GM12892 (cell line): ENCODE results near the gene HIVEP2.

Experiments used
- POLR2A ChIP-seq: IDR thresholded peaks from 2 replicates; pipeline ENCODE4 v1.6.1; 2011; ENCODE audit warnings: low read depth, low read length, control low read depth
- POLR2AphosphoS5 ChIP-seq: IDR thresholded peaks from 2 replicates; pipeline ENCODE4 v1.6.1; 2011; ENCODE audit warnings: low read depth, low read length, control low read depth
- TAF1 ChIP-seq: IDR thresholded peaks from 2 replicates; pipeline ENCODE4 v1.6.1; 2011; ENCODE audit warnings: low read depth, mild to moderate bottlenecking, control low read depth, low read length, borderline replicate concordance

DNA sequence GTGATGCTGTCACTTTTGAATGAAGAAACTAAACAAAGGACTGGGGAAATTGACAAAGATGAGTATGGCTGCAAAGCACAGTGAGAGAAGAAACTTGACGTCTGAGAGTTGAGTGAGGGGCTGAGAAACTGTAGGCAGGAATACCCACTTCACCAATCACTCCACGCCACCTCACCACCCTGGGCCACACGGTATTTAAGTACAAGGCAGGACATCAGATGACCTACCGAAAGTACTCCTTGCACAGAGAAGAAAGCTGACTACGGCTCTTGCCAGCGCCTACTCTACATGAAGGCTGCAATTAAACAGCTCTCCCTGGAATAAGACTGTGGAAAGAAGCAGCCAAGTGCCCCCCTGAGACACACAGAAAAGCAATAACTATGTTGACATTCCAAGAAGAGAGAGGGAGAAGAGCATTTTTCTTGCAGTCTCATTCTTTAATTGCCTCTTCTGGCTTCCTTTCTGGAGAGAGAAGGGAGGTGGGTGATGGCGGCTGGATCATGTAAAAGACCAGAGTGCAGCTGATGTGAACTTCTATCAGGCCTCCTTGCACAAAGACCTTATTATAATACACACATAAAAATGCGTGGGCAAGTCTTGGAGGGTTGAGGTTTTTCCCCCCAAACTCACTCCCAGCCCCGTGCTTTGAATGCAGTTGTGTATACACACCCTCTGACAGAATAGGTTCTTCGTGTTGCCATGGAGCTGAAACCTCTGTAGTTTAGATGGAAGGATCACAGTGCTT, 44.6 kb downstream of the HIVEP2 start:
- TF ChIP-seq POLR2A (no peak), POLR2AphosphoS5 (no peak), TAF1 (no peak)
